NCI-H2107 (cell line): ENCODE data around the gene FXYD5.
"Not testable (repeated sequence)": the region's sequence is repeated elsewhere in the genome, so short reads cannot be mapped to it uniquely, and the experiment has no call there.

Source experiments
- DNase-seq: peaks from one replicate; lab custom pipeline; 2025; lab: John Stamatoyannopoulos, UW

FXYD5 gene

DNA sequence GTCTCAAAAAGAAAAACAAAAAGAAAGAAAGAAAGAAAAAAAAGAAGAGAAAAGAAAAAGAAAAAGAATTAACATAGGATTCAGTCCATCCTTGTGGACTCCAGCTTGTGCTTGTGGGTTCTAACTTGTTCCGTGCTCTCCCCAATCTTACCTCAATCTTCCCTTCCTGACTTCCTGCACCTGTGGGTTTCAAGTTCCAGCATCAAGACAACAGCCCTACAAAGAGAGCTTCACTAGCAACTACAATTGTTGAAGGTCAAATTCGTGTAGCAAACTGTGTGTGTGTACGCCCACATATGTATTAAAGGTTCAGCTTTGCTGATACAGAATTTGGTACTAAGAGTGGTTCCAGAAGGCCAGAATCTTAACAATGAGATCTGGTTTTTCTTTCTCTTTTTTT is 25.3 kb downstream of the FXYD5 start:
- no peak for DNase-seq

- DNase-seq: no peak
Observed at GRCh38 chr19:35181387-35181786, 26.9 kb downstream of the FXYD5 start.

- no peak for DNase-seq
Observed at GRCh38 chr19:35184267-35184666, 29.7 kb downstream of the FXYD5 start.

DNA sequence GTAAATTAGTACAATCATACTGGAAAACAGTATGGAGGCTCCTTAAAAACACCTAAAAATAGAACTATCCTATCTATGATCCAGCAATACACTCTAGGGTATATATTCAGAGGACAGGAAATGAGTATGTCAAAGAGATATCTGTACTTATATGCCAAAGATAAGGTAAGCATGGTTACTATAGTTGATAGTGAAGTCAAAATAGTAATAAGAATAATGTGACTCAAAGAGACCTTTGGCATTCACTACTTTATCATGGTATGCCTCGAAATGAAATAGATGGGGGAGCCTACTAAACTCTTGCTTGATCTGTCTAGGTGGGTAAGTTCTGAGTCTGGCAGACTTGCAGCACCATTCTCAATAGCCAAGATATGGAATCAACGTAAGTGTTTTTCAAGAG is 30.3 kb downstream of the FXYD5 start:
- DNase-seq: no peak

DNA sequence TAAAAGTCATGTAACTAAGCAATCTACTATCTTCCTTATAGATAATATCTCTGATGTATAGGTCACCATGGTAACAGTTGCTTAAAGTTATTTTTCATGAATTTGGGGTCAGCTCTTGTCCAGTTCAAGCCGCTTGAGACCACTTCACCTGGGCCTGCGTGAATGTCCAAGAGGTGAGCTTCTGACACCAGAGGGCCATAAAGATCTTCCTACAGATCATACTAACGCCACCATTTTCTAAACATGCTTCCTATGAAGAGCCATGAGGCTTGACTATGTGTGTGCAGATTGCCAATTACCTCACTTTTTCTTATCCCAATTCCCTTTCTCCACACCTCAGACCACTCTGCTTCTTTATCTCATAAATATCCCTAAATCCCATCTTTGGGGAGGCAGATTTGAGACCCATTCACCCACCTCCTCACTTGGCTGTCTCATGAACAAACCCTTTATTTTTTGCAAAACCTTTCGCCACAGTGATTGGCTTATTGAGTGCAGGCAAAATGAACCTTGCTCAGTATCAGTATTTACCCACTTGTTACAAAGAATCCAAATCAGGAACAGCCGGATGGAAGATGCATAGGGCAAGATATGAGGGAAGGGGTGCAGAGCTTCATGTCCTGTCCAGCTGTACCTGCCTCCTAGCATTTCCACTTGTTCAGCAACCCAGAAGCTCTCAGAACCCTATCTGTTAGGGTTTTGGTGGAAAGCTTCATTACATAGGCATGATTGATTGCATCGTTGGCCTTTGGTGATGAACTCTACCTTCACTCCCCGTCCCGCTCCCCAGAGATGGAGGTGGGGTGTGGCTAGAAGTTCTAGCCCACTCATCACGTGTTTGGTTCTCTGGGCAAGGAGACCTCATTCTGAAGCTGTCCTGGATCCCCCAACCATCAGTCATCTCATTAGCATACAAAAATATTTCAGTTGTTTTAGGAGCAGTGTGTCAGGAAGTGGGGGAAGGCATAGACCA is 39.8 kb downstream of the FXYD5 start:
- no peak for DNase-seq

GRCh38 chr19:35195830-35196229 is 41.3 kb downstream of the FXYD5 start:
- no peak for DNase-seq

- DNase-seq: not testable (repeated sequence)
Observed at GRCh38 chr19:35196861-35197260, 42.3 kb downstream of the FXYD5 start.

DNA sequence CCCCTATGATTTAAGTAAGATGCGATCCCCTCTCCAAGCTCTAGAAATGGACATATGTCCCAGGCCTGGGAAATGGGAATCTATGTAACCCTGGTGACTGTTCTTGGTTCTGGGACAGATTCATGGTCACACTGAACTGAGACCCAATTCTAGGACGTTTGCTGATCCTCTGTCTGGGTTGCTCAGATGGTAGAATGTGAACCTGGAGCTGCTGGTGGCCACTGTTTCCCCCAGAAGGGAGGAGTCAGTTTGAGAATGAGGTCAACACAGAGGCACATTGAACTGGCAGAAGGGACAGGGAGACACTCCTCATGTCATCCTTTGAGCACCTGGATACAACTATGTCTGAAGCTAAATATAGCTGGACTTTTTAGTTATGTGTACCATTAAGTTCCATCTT is 44.9 kb downstream of the FXYD5 start:
- no peak for DNase-seq

GRCh38 chr19:35202722-35203688 is 48.5 kb downstream of the FXYD5 start:
- no peak for DNase-seq

GRCh38 chr19:35204799-35205732 is 50.5 kb downstream of the FXYD5 start:
- DNase-seq: no peak

- DNase-seq: no peak
Observed at GRCh38 chr19:35205733-35206323, 51.3 kb downstream of the FXYD5 start.

DNA sequence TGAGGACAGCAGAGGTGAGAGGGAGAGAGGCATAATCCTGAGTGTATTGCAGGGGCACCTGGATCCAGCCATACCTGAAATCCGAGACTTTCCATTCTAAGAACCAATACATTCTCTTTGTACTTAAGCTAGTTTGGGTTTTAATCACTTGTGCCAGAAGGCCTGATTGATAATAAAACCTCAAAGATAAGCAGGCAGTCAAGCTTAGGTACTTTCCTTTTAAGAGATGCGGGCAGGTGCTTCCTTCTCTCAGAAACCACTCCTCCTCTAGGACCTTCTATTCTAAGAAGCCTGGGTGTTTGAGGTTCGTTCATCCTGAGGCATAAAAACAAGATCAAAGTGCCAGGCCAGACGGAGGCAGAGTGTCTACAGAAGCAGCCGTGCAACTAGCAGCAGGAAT is 51.8 kb downstream of the FXYD5 start:
- no peak for DNase-seq

DNA sequence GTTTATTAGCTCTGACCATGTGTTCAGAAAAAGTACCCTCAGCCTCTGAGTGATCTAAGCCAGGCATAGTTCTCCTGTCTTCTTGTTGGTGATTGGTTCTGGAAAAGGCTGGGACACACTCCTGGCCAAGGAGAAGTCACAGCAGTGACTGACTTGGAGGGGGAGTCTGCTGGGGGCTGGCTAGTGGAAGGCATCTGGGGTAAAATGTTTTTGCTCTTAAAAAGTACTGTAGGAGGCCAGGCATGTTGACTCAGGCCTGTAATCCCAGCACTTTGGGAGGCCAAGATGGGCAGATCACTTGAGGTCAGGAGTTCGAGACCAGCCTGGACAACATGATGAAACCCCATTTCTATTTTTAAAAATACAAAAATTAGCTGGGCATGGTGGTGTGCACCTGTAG is 52.3 kb downstream of the FXYD5 start:
- no peak for DNase-seq

DNA sequence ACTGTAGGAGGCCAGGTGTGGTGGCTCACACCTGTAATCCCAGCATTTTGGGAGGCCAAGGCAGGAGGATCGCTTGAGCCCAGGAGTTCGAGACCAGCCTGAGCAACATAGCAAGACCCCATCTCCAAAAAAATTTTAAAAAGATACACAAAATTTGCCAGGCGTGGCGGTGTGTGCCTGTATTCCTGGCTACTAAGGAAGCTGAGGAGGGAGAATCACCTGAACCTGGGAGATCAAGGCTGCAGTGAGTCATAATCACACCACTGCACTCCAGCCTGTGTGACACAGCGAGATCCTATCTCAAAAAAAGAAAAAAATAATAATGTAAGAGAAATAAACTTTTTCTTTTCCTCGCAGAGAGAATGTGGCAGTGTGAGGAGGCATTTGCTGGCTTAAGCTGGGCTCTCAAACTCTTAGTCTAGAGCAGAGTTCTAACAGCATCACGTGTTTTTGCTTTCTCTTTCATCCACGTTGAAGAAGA is 52.9 kb downstream of the FXYD5 start:
- no peak for DNase-seq

GRCh38 chr19:35208121-35208520 is 53.6 kb downstream of the FXYD5 start:
- no peak for DNase-seq

GRCh38 chr19:35209646-35210045 is 55.1 kb downstream of the FXYD5 start:
- DNase-seq: no peak

DNA sequence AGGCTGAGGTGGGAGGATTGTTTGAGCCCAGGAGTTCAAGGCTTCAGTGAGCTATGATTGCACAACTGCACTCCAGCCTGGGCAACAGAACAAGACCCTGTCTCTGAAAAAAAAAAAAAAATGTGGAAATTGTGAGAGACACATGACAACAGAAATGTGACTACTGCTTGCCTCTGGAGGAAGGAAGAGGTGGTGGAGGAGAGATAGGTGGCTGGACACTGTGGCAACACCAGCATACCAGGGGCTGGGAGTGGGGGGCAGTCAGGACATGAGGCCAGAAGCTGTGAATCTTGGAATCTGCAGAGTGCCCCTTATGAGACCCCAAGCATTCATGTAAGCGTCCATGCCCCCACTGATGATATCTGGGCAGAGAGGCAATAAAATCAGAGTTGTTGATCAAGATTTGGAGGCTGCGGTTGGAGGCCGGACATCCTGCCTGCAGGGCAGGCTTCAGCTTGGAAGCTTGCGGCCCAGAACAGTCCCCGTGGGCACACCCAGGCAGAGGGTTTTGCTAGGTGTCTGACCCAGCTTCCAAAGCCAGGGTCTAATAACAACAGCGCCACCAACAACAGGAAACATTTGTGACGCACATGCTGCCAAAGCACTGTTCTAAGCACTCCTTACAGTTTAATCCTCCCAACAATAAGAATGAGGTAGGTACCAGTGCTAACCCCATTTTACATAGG is 57.2 kb downstream of the FXYD5 start:
- no peak for DNase-seq

- no peak for DNase-seq
Observed at GRCh38 chr19:35212241-35212640, 57.7 kb downstream of the FXYD5 start.

GRCh38 chr19:35213663-35214632 is 59.4 kb downstream of the FXYD5 start:
- DNase-seq: peak; percentile 40
